Thymus (tissue), 14 donors: Measurements from ENCODE around the gene ADAMTSL3. TPM values are rescaled to one million over a fixed set of nuclear protein-coding genes. Genes with fewer than 3 reads are reported as not detected.

ENCODE experiments used
- DNase-seq, 9 donors: peaks; one replicate each; pipeline ENCODE4 v3.0.0-alpha.2; 2013; ENCODE audit warnings: low spot score in 9 of 9, low read depth in 6 of 9, missing footprints in 1 of 9
- H3K27ac ChIP-seq, 2 donors: one replicate each; pipeline ENCODE4 v1.5.1; 2013; ENCODE audit warnings: control low read depth in 1 of 2, low read depth in 1 of 2, low read length in 1 of 2, mild to moderate bottlenecking in 1 of 2, moderate library complexity in 1 of 2
- H3K27me3 ChIP-seq, 2 donors: one replicate each; pipeline ENCODE4 v1.5.1; 2013; ENCODE audit warnings: low read length in 1 of 2; ENCODE audit not compliant: control insufficient read depth in 2 of 2, insufficient read depth in 1 of 2
- H3K36me3 ChIP-seq, 2 donors: one replicate each; pipeline ENCODE4 v1.5.1; 2013; ENCODE audit warnings: low read length in 1 of 2, mild to moderate bottlenecking in 1 of 2, moderate library complexity in 1 of 2; ENCODE audit not compliant: control insufficient read depth in 2 of 2, insufficient read depth in 2 of 2
- H3K4me1 ChIP-seq, 2 donors: one replicate each; pipeline ENCODE4 v1.5.1; 2013; ENCODE audit warnings: low read length in 2 of 2; ENCODE audit not compliant: control insufficient read depth in 2 of 2, insufficient read depth in 2 of 2
- H3K4me3 ChIP-seq, 2 donors: one replicate each; pipeline ENCODE4 v1.5.1; 2013; ENCODE audit warnings: low read length in 2 of 2, control low read depth in 1 of 2, mild to moderate bottlenecking in 1 of 2
- H3K9me3 ChIP-seq, 2 donors: one replicate each; pipeline ENCODE4 v1.5.1; 2013; ENCODE audit warnings: low read length in 1 of 2, mild to moderate bottlenecking in 1 of 2; ENCODE audit not compliant: control insufficient read depth in 2 of 2, insufficient read depth in 1 of 2
- WGBS: extraction: QIAGEN DNeasy Blood & Tissue Kit; methylation state at CpG from one replicate; pipeline ENCODE4 v1.1.7; 2013; 5-methylcytosine and 5-hydroxymethylcytosine counted together
- long read RNA-seq, 10 donors: transcript quantifications; one replicate each; lab custom pipeline, GENCODE V29; 2026
- polyA plus RNA-seq: library from polyadenylated mRNA; stranded (reverse); fragments of 200-250 nt; gene quantifications from one replicate; pipeline ENCODE4 v1.2.3, GENCODE V29; 2013
- total RNA-seq: library from RNA; stranded (reverse); fragments of 120-200 nt; gene quantifications from one replicate; pipeline ENCODE4 v1.2.4, GENCODE V29; 2013
- donor health status: healthy.

ADAMTSL3 gene, protein sequence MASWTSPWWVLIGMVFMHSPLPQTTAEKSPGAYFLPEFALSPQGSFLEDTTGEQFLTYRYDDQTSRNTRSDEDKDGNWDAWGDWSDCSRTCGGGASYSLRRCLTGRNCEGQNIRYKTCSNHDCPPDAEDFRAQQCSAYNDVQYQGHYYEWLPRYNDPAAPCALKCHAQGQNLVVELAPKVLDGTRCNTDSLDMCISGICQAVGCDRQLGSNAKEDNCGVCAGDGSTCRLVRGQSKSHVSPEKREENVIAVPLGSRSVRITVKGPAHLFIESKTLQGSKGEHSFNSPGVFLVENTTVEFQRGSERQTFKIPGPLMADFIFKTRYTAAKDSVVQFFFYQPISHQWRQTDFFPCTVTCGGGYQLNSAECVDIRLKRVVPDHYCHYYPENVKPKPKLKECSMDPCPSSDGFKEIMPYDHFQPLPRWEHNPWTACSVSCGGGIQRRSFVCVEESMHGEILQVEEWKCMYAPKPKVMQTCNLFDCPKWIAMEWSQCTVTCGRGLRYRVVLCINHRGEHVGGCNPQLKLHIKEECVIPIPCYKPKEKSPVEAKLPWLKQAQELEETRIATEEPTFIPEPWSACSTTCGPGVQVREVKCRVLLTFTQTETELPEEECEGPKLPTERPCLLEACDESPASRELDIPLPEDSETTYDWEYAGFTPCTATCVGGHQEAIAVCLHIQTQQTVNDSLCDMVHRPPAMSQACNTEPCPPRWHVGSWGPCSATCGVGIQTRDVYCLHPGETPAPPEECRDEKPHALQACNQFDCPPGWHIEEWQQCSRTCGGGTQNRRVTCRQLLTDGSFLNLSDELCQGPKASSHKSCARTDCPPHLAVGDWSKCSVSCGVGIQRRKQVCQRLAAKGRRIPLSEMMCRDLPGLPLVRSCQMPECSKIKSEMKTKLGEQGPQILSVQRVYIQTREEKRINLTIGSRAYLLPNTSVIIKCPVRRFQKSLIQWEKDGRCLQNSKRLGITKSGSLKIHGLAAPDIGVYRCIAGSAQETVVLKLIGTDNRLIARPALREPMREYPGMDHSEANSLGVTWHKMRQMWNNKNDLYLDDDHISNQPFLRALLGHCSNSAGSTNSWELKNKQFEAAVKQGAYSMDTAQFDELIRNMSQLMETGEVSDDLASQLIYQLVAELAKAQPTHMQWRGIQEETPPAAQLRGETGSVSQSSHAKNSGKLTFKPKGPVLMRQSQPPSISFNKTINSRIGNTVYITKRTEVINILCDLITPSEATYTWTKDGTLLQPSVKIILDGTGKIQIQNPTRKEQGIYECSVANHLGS (N-terminal part only)
- total RNA-seq (1.3 TPM), polyA plus RNA-seq (0.39 TPM)
- long read RNA-seq, donor 1 = 0 reads
- long read RNA-seq, donor 2 = 0 reads
- long read RNA-seq, donor 3 = 0 reads
- long read RNA-seq, donor 4 = 0 reads
- long read RNA-seq, donor 5 = 0 reads
- long read RNA-seq, donor 6 = 0 reads
- long read RNA-seq, donor 7 = 0 reads
- long read RNA-seq, donor 8 = 0 reads
- long read RNA-seq, donor 9 = 0 reads
- long read RNA-seq, donor 10 = 0 reads

DNA sequence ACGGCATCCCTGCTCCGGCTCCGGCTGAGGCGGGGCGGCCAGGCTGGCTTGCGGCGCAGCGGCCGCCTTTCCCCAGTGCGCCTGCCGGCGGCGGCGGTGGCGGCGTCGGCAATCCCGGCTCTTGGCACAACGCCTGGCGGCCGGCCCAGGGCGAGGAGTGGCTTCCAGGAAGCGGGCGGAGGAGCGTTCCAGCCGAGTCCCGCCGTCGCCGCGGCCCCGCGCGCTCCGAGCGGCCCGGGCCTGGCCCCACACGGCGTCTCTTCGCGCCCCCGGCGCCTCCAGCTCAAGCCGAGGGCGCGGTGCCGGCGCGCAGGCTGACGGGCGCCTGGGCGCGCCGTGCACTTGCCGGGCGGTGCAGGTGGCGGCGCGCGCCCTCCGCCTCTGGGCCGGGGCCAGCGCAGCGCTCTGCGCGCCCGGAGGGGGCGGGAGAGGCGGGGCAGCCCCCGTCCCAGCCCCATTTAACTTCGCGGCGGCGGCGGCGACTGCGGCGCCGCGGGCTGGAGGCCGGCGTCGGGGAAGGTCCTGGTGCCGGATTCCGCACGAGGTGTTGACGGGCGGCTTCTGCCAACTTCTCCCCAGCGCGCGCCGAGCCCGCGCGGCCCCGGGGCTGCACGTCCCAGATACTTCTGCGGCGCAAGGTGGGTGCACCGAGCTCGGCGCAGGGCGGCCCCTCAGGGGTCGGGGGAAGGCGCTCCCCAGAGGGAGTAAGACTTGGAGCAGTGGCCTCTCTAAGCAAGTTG is at the start of gene ADAMTSL3:
Gene ADAMTSL3 (plus strand): TSS at position 485 of the 740 bp plus-strand sequence. CDS start 1,639 bp downstream, outside the sequence.
- Histone ChIP-seq H3K4me1 (no peaks in the 10 kb centered on the region), H3K36me3 (no peaks in the 10 kb centered on the region), H3K27me3 (peaks cover 31 to 39% of the 10 kb centered on the region in 2 donors), H3K27ac (no peak within 1 kb of the TSS), H3K4me3 (peak within 1 kb of the TSS in 1 of 2 donors; percentile 2), H3K9me3 (no peaks in the 10 kb centered on the region)
- no peak for DNase-seq
- 3% methylated on average over 105 of the region's 105 CpGs for whole genome bisulfite sequencing

GRCh38 chr15:83604549-83604948 is 49.4 kb upstream of the ADAMTSL3 start:
- Histone ChIP-seq H3K27ac (no peak overlapping the region), H3K9me3 (no peaks in the 10 kb centered on the region), H3K27me3 (no peaks in the 10 kb centered on the region), H3K4me3 (no peak overlapping the region), H3K4me1 (no peaks in the 10 kb centered on the region), H3K36me3 (no peaks in the 10 kb centered on the region)
- DNase-seq = no peak
- WGBS = 99% methylated on average over 1 of the region's 1 CpG

DNA sequence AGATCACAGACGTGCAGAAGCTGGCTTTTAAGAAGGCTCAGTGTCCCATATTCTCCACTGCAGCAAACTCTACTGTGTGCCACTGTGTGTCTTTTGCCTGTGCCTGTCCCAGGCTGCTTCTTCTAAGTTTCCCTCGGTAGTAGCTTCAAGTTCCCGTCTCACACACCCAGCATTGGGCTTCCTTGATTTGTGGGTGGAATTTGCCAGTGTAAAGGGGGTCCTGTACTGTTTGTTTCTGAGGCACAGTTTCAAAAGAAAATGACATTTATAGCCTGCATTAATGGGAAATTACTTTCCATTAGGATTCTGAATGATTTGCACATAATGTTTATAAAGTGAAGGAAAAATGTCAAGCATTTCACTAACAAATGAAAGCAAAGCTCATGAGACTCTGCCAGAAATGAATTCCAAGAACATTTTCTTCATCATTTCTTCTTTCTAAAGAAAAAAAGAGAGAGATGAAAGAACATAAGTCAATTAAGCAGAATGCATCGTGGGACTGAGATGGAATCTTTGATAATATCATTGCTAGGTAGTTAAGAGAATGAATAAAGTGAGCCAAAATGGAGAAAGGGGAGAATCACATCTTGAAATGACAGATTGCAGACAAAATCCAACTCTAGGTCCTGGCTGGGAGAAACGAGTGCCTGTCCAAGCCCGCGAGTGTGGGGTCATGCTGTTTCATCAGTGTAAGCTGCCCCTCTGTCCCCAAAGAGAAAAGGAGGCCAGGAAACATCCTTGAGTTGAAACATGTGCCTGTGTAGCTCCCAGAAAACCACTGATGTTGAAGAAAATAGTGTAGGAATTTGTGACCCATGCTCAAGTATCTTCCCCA is 48.6 kb upstream of the ADAMTSL3 start:
- Histone ChIP-seq H3K4me1 (no peaks in the 10 kb centered on the region), H3K9me3 (no peaks in the 10 kb centered on the region), H3K4me3 (no peak overlapping the region), H3K27ac (no peak overlapping the region), H3K36me3 (no peaks in the 10 kb centered on the region), H3K27me3 (no peaks in the 10 kb centered on the region)
- no peak for DNase-seq
- 86% methylated on average over 7 of the region's 7 CpGs for WGBS

GRCh38 chr15:83610132-83610531 is 43.8 kb upstream of the ADAMTSL3 start:
- H3K4me1 ChIP-seq = no peaks in the 10 kb centered on the region
- no peak overlapping the region for H3K27ac ChIP-seq
- 91% methylated on average over 3 of the region's 3 CpGs for WGBS
- DNase-seq = no peak
- no peaks in the 10 kb centered on the region for H3K9me3 ChIP-seq
- H3K4me3 ChIP-seq = no peak overlapping the region
- H3K27me3 ChIP-seq = no peaks in the 10 kb centered on the region
- H3K36me3 ChIP-seq = no peaks in the 10 kb centered on the region

GRCh38 chr15:83610901-83611685 is 42.8 kb upstream of the ADAMTSL3 start:
- H3K36me3 ChIP-seq = no peaks in the 10 kb centered on the region
- no peaks in the 10 kb centered on the region for H3K27me3 ChIP-seq
- 87% methylated on average over 9 of the region's 9 CpGs for WGBS
- H3K9me3 ChIP-seq = no peaks in the 10 kb centered on the region
- H3K27ac ChIP-seq = no peak overlapping the region
- no peak for DNase-seq
- no peaks in the 10 kb centered on the region for H3K4me1 ChIP-seq
- H3K4me3 ChIP-seq = no peak overlapping the region

- Histone ChIP-seq H3K4me3 (no peak overlapping the region), H3K36me3 (no peaks in the 10 kb centered on the region), H3K4me1 (no peaks in the 10 kb centered on the region), H3K9me3 (no peaks in the 10 kb centered on the region), H3K27me3 (no peaks in the 10 kb centered on the region), H3K27ac (no peak overlapping the region)
- DNase-seq = no peak
- WGBS = 89% methylated on average over 5 of the region's 5 CpGs
Measured at GRCh38 chr15:83612226-83612625, 41.7 kb upstream of the ADAMTSL3 start.

DNA sequence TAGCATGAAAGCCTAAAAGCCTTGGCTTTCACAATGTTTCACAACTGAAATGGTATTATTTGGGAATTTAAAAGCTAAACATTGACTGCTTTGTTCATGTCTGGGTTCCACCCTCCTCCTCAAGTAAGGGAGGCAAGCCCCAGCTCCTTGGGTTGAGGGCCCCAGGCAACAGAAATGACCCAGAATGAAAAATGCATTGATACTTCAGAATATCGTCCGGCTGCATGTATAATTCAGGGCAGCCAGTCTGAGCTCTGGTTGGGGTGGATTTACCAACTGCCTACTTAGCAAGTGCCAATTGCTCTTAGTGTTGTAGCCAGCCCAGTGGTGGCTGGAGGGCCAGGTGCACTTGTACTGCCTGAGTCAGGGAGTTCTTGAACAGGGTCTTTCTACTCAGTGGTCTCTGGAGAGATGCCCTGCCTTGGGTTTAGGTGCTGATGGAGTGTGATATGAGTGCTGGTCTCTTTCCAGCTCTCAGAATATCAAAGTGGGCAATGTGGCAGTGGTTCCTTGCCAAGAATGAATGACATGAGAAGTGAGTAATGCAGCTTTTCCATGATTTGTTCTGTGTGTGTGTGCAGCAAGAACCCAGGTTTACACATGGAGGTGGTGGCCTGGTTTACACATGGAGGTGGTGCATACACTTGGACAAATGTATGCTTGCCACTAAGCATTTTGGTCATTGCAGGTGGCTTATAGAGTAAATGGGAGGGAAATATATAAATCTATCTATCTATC is 40.9 kb upstream of the ADAMTSL3 start:
- no peaks in the 10 kb centered on the region for H3K36me3 ChIP-seq
- WGBS = 96% methylated on average over 2 of the region's 2 CpGs
- DNase-seq = no peak
- no peaks in the 10 kb centered on the region for H3K9me3 ChIP-seq
- H3K27me3 ChIP-seq = no peaks in the 10 kb centered on the region
- no peak overlapping the region for H3K4me3 ChIP-seq
- no peak overlapping the region for H3K27ac ChIP-seq
- H3K4me1 ChIP-seq = no peaks in the 10 kb centered on the region
